Measurements from ENCODE around the gene CD101. TPM values are rescaled to one million over a fixed set of nuclear protein-coding genes. Genes with fewer than 3 reads are reported as not detected.

CD101 gene
- total and polyA plus RNA-seq, 2 of the 8 experiments (the other 6 are each of a cell fraction or from before 2014, with no cell fraction given): 1.1 to 1.2 TPM

- TF ChIP-seq EZH2 (IDR thresholded peaks at IDR 0.05; ENCODE audit: low read depth, low read length, severe bottlenecking) (no peak), SP1 (IDR thresholded peaks at IDR 0.05; ENCODE audit: low read depth, low read length) (no peak), SP2 (IDR thresholded peaks at IDR 0.05; ENCODE audit: low read length) (no peak), BACH1 (IDR thresholded peaks at IDR 0.05; ENCODE audit: low read length) (no peak)
Measured at GRCh38 chr1:117051224-117052064, 49.9 kb downstream of the CD101 start (continued).
